Mononuclear cell (primary cell): Measurements from ENCODE around the gene OTUD5. TPM values are rescaled to one million over a fixed set of nuclear protein-coding genes. Genes with fewer than 3 reads are reported as not detected.
A peak's percentile ranks its signal among the peaks of the same experiment; 100 is the strongest.

Experiments
- H3K27me3 ChIP-seq: 2 replicates; pipeline ENCODE4 v1.6.0; 2011; ENCODE audit warnings: low read length, control low read depth; ENCODE audit not compliant: insufficient read depth
- H3K4me1 ChIP-seq: 2 replicates; pipeline ENCODE4 v1.5.1; 2011; ENCODE audit warnings: mild to moderate bottlenecking, low read length, control low read depth; ENCODE audit not compliant: insufficient read depth
- H3K4me3 ChIP-seq: 2 replicates; pipeline ENCODE4 v1.5.1; 2011; ENCODE audit warnings: mild to moderate bottlenecking, low read length, moderate library complexity
- H3K9me3 ChIP-seq: 2 replicates; pipeline ENCODE4 v1.5.1; 2011; ENCODE audit warnings: low read depth, mild to moderate bottlenecking, control low read depth, low read length
- total RNA-seq: library from RNA; depleted of rRNA; stranded (reverse); fragments of >200 nt; gene quantifications from one replicate; pipeline ENCODE4 v1.2.3, GENCODE V29; 2012

Gene OTUD5
- total RNA-seq, 1 donor: 56.1 TPM

- no peaks in the 10 kb centered on the region for H3K9me3 ChIP-seq
- H3K4me3 ChIP-seq: no peak overlapping the region
- H3K27me3 ChIP-seq: no peaks in the 10 kb centered on the region
- peaks cover 63% of the 10 kb centered on the region for H3K4me1 ChIP-seq
Observed at GRCh38 chrX:48934581-48935300, 22.7 kb downstream of the OTUD5 start.

- Histone ChIP-seq H3K4me1 (peaks cover 53% of the 10 kb centered on the region), H3K9me3 (no peaks in the 10 kb centered on the region), H3K27me3 (no peaks in the 10 kb centered on the region)
Observed at GRCh38 chrX:48933757-48934156, 23.6 kb downstream of the OTUD5 start.

GRCh38 chrX:48927736-48928382 lies 29.5 kb downstream of the OTUD5 start:
- no peaks in the 10 kb centered on the region for H3K9me3 ChIP-seq
- no peak overlapping the region for H3K4me3 ChIP-seq
- peaks cover 9% of the 10 kb centered on the region for H3K4me1 ChIP-seq
- H3K27me3 ChIP-seq: no peaks in the 10 kb centered on the region

More at GRCh38 chrX:48933757-48934156, 23.6 kb downstream of the OTUD5 start:
- no peak overlapping the region for H3K4me3 ChIP-seq

GRCh38 chrX:48927123-48927522 lies 30.3 kb downstream of the OTUD5 start:
- H3K27me3 ChIP-seq: no peaks in the 10 kb centered on the region
- no peak overlapping the region for H3K4me3 ChIP-seq
- H3K4me1 ChIP-seq: peaks cover 11% of the 10 kb centered on the region
- no peaks in the 10 kb centered on the region for H3K9me3 ChIP-seq

- no peaks in the 10 kb centered on the region for H3K27me3 ChIP-seq
- no peaks in the 10 kb centered on the region for H3K9me3 ChIP-seq
- no peak overlapping the region for H3K4me3 ChIP-seq
- H3K4me1 ChIP-seq: peaks cover 39% of the 10 kb centered on the region
Observed at GRCh38 chrX:48924270-48924669, 33.1 kb downstream of the OTUD5 start.

- peaks cover 39% of the 10 kb centered on the region for H3K4me1 ChIP-seq
- H3K27me3 ChIP-seq: no peaks in the 10 kb centered on the region
- H3K9me3 ChIP-seq: no peaks in the 10 kb centered on the region
- H3K4me3 ChIP-seq: no peak overlapping the region
Observed at GRCh38 chrX:48923771-48924170, 33.6 kb downstream of the OTUD5 start.

- Histone ChIP-seq H3K9me3 (no peaks in the 10 kb centered on the region), H3K4me1 (peaks cover 46% of the 10 kb centered on the region), H3K27me3 (no peaks in the 10 kb centered on the region), H3K4me3 (no peak overlapping the region)
Observed at GRCh38 chrX:48920718-48921104, 36.7 kb downstream of the OTUD5 start.

GRCh38 chrX:48919947-48920717 lies 37.3 kb downstream of the OTUD5 start:
- H3K27me3 ChIP-seq: no peaks in the 10 kb centered on the region
- H3K4me3 ChIP-seq: peak overlapping the region; percentile 81
- no peaks in the 10 kb centered on the region for H3K9me3 ChIP-seq
- H3K4me1 ChIP-seq: peaks cover 52% of the 10 kb centered on the region

- no peaks in the 10 kb centered on the region for H3K9me3 ChIP-seq
- peak overlapping the region; percentile 81 for H3K4me3 ChIP-seq
- peaks cover 59% of the 10 kb centered on the region for H3K4me1 ChIP-seq
- no peaks in the 10 kb centered on the region for H3K27me3 ChIP-seq
Observed at GRCh38 chrX:48919360-48919841, 38.0 kb downstream of the OTUD5 start.

- no peaks in the 10 kb centered on the region for H3K9me3 ChIP-seq
- peaks cover 65% of the 10 kb centered on the region for H3K4me1 ChIP-seq
- H3K27me3 ChIP-seq: no peaks in the 10 kb centered on the region
- peak within 1 kb of the TSS; percentile 81 for H3K4me3 ChIP-seq
Observed at GRCh38 chrX:48918643-48919340, 38.6 kb downstream of the OTUD5 start, which contains the start of gene PIM2. PIM2 (minus strand) TSS chrX:48919024; CDS start chrX:48918834, 190 bp downstream.

GRCh38 chrX:48918301-48918642 lies 39.1 kb downstream of the OTUD5 start:
- peak overlapping the region; percentile 81 for H3K4me3 ChIP-seq
- H3K27me3 ChIP-seq: no peaks in the 10 kb centered on the region
- no peaks in the 10 kb centered on the region for H3K9me3 ChIP-seq
- peaks cover 70% of the 10 kb centered on the region for H3K4me1 ChIP-seq

- Histone ChIP-seq H3K9me3 (no peaks in the 10 kb centered on the region), H3K27me3 (no peaks in the 10 kb centered on the region), H3K4me1 (peaks cover 73% of the 10 kb centered on the region), H3K4me3 (peak overlapping the region; percentile 81)
Observed at GRCh38 chrX:48917139-48918001, 40.0 kb downstream of the OTUD5 start.

GRCh38 chrX:48914593-48915493 lies 42.6 kb downstream of the OTUD5 start:
- no peaks in the 10 kb centered on the region for H3K9me3 ChIP-seq
- H3K4me3 ChIP-seq: peak overlapping the region; percentile 19
- H3K27me3 ChIP-seq: no peaks in the 10 kb centered on the region
- H3K4me1 ChIP-seq: peaks cover 62% of the 10 kb centered on the region
